HepG2 (cell line): ENCODE measurements around the gene SULT6B1. TPM values are rescaled to one million over a fixed set of nuclear protein-coding genes. Genes with fewer than 3 reads are reported as not detected.

Experiments
- ATM ChIP-seq: fragments of 450-650 bp; IDR thresholded peaks from 2 replicates; pipeline ENCODE4 v1.7.1; 2017; ENCODE audit warnings: mild to moderate bottlenecking, borderline replicate concordance
- BORCS8-MEF2B ChIP-seq: sonication (generic); formaldehyde crosslinking; IDR thresholded peaks from 2 replicates; pipeline ENCODE4 v1.8.0; 2022; ENCODE audit warnings: mild to moderate bottlenecking, missing genetic modification reagents
- CC2D1A ChIP-seq: sonication (generic); formaldehyde crosslinking; IDR thresholded peaks from 2 replicates; pipeline ENCODE4 v1.8.1; 2023; ENCODE audit warnings: mild to moderate bottlenecking, missing genetic modification reagents
- CENPBD1 ChIP-seq: sonication (generic); formaldehyde crosslinking; IDR thresholded peaks from 2 replicates; pipeline ENCODE4 v1.8.0; 2022; ENCODE audit warnings: missing genetic modification reagents, low read depth, mild to moderate bottlenecking, borderline replicate concordance
- CTCF ChIP-seq: sonication (generic); formaldehyde crosslinking; IDR thresholded peaks from 2 replicates; pipeline ENCODE4 v1.5.0; 2020; ENCODE audit warnings: mild to moderate bottlenecking, missing genetic modification reagents, moderate library complexity
- DDIT3 ChIP-seq: sonication (generic); formaldehyde crosslinking; IDR thresholded peaks from 2 replicates; pipeline ENCODE4 v1.4.0; 2020; ENCODE audit warnings: mild to moderate bottlenecking, missing genetic modification reagents
- FLYWCH1 ChIP-seq: sonication (generic); formaldehyde crosslinking; IDR thresholded peaks from 2 replicates; pipeline ENCODE4 v1.8.1; 2023; ENCODE audit warnings: mild to moderate bottlenecking, missing genetic modification reagents
- FOXJ3 ChIP-seq: sonication (generic); formaldehyde crosslinking; IDR thresholded peaks from 2 replicates; pipeline ENCODE4 v1.4.0; 2020; ENCODE audit warnings: missing genetic modification reagents, mild to moderate bottlenecking, borderline replicate concordance
- GABPA ChIP-seq, 2 experiments: IDR thresholded peaks; 2 replicates each; pipeline ENCODE4 v1.6.1; 2011 to 2016; ENCODE audit warnings: low read depth in 2 of 2, low read length in 1 of 2, missing biosample characterization in 1 of 2, missing genetic modification characterization in 1 of 2
- HMGXB4 ChIP-seq, 2 experiments: sonication (generic) in 1 of 2; formaldehyde crosslinking in 1 of 2; IDR thresholded peaks; 2 replicates each; pipeline versions ENCODE4 v1.4.0 to v1.6.1; 2018 to 2020; ENCODE audit warnings: missing genetic modification reagents in 2 of 2, borderline replicate concordance in 1 of 2, low read depth in 1 of 2, mild to moderate bottlenecking in 1 of 2, missing biosample characterization in 1 of 2
- HOXD1 ChIP-seq: sonication (generic); formaldehyde crosslinking; IDR thresholded peaks from 2 replicates; pipeline ENCODE4 v1.5.0; 2020; ENCODE audit warnings: missing genetic modification reagents
- JDP2 ChIP-seq: sonication (generic); formaldehyde crosslinking; IDR thresholded peaks from 2 replicates; pipeline ENCODE4 v1.8.1; 2022; ENCODE audit warnings: missing genetic modification reagents, borderline replicate concordance
- KLF13 ChIP-seq: sonication (generic); formaldehyde crosslinking; IDR thresholded peaks from 2 replicates; pipeline ENCODE4 v1.4.0; 2020; ENCODE audit warnings: mild to moderate bottlenecking, missing genetic modification reagents
- KLF15 ChIP-seq: sonication (generic); formaldehyde crosslinking; IDR thresholded peaks from 2 replicates; pipeline ENCODE4 v1.8.1; 2023; ENCODE audit warnings: borderline replicate concordance, mild to moderate bottlenecking, inconsistent platforms, missing genetic modification reagents, mixed read lengths
- RARA ChIP-seq: IDR thresholded peaks from 2 replicates; pipeline ENCODE4 v1.6.1; 2016; ENCODE audit warnings: missing genetic modification reagents, missing compliant biosample characterization
- RBM39 ChIP-seq: fragments of 200-400 bp; formaldehyde crosslinking; IDR thresholded peaks from one replicate; pipeline ENCODE4 v1.6.1; 2018; ENCODE audit warnings: antibody characterized with exemption, mild to moderate bottlenecking, low read depth, low read length; ENCODE audit not compliant: poor library complexity, severe bottlenecking
- RXRB ChIP-seq: IDR thresholded peaks from 2 replicates; pipeline ENCODE4 v1.6.1; 2016; ENCODE audit warnings: borderline replicate concordance, missing genetic modification reagents, missing compliant biosample characterization
- ZBTB7A ChIP-seq: sonication (generic); formaldehyde crosslinking; IDR thresholded peaks from 2 replicates; pipeline ENCODE4 v1.8.0; 2022; ENCODE audit warnings: mild to moderate bottlenecking, missing genetic modification reagents
- ZC3H13 ChIP-seq: sonication (generic); formaldehyde crosslinking; IDR thresholded peaks from 2 replicates; pipeline ENCODE4 v1.8.1; 2023; ENCODE audit warnings: mild to moderate bottlenecking, missing genetic modification reagents, moderate library complexity
- ZNF253 ChIP-seq: sonication (generic); formaldehyde crosslinking; IDR thresholded peaks from 2 replicates; pipeline ENCODE4 v1.8.0; 2022; ENCODE audit warnings: mild to moderate bottlenecking, missing genetic modification reagents, borderline replicate concordance
- ZNF597 ChIP-seq: sonication (generic); formaldehyde crosslinking; IDR thresholded peaks from 2 replicates; pipeline ENCODE4 v1.5.0; 2020; ENCODE audit warnings: missing genetic modification reagents
- ZNF644 ChIP-seq: IDR thresholded peaks from 2 replicates; pipeline ENCODE4 v1.6.1; 2016; ENCODE audit warnings: low read depth
- ZNF652 ChIP-seq: IDR thresholded peaks from 2 replicates; pipeline ENCODE4 v1.6.1; 2016; ENCODE audit warnings: low read depth, borderline replicate concordance
- polyA plus RNA-seq, 8 experiments: library from polyadenylated mRNA; depleted of rRNA in 3 of 8; stranded (reverse) in 7 of 8; unstranded in 1 of 8; fragments of >200 nt; fragmentation: Illumina TruSeq in 4 of 8; extraction: Trizol in 4 of 8; gene quantifications; 2 replicates each; pipeline versions ENCODE4 v1.2.1 to v1.2.3, GENCODE V29; 2011 to 2016; ENCODE audit warnings: low read depth in 4 of 8, missing spikeins in 1 of 8, mixed read lengths in 1 of 8; ENCODE audit not compliant: insufficient read depth in 1 of 8
- total RNA-seq, 5 experiments: library from RNA; depleted of rRNA; stranded (reverse); fragments of >200 nt; fragmentation: Illumina TruSeq; extraction: Trizol; gene quantifications; 2 replicates each; pipeline ENCODE4 v1.2.3, GENCODE V29; 2016; ENCODE audit warnings: low read depth in 1 of 5

The SULT6B1 gene
- total and polyA plus RNA-seq, 2 of the 13 experiments (the other 11 are each of a cell fraction or from before 2014, with no cell fraction given): not detected

- peak; percentile 72 for TF ChIP-seq RARA (CRISPR knock-in tag)
- TF ChIP-seq KLF13 (CRISPR knock-in tag): no peak; the same call in 1 of the 2 replicates
- peak; percentile 8; the same call in 1 of the 2 replicates for TF ChIP-seq RXRB (CRISPR knock-in tag)
- peak; percentile 77 to 99; a peak in 3 of 4 replicates for TF ChIP-seq HMGXB4 (CRISPR knock-in tag; IDR thresholded peaks at IDR 0.05; ENCODE audit: borderline replicate concordance in 1 of 2, low read depth in 1 of 2)
- TF ChIP-seq ZC3H13 (CRISPR knock-in tag): no peak; the same call in 1 of the 2 replicates
- no peak for TF ChIP-seq ZNF597 (CRISPR knock-in tag)
- TF ChIP-seq ZNF253: peak; percentile 88
- TF ChIP-seq RBM39: peak; percentile 84
- TF ChIP-seq ATM: no peak
- TF ChIP-seq FLYWCH1 (CRISPR knock-in tag): 0 out of 2 replicates have a peak, but pooled peaks have one; percentile 10
- TF ChIP-seq ZNF652: no peak
- TF ChIP-seq JDP2 (CRISPR knock-in tag): no peak
- 0 out of 2 replicates have a peak, but pooled peaks have one; percentile 57 for TF ChIP-seq ZBTB7A (CRISPR knock-in tag)
- peak; percentile 68; the same call in 1 of the 2 replicates for TF ChIP-seq KLF15 (CRISPR knock-in tag)
- TF ChIP-seq CTCF: peak; percentile 3; the same call in 1 of the 2 replicates
- TF ChIP-seq BORCS8-MEF2B (CRISPR knock-in tag): peak; percentile 97
- no peak; the same call in none of the 2 replicates for TF ChIP-seq GABPA (IDR thresholded peaks at IDR 0.05; ENCODE audit: low read depth, low read length)
- peak; percentile 88 for TF ChIP-seq GABPA (CRISPR knock-in tag; IDR thresholded peaks at IDR 0.05; ENCODE audit: low read depth)
- TF ChIP-seq DDIT3: 0 out of 2 replicates have a peak, but pooled peaks have one; percentile 29
- TF ChIP-seq HOXD1 (CRISPR knock-in tag): peak; percentile 48; the same call in 1 of the 2 replicates
- TF ChIP-seq ZNF644 (CRISPR knock-in tag): no peak
- no peak for TF ChIP-seq FOXJ3 (CRISPR knock-in tag)
- TF ChIP-seq CC2D1A (CRISPR knock-in tag): no peak
- TF ChIP-seq CENPBD1 (CRISPR knock-in tag): no peak
These were observed 8.1 kb upstream of the SULT6B1 start, which contains the start of gene CEBPZOS (continued) for GRCh38 chr2:37196320-37197195.
